Activated CD8-positive, alpha-beta memory T cell treated with anti-CD3 and anti-CD28 coated beads, Interleukin-2, amount 50 U/mL, for 4 hours (primary cell): ENCODE measurements around the gene TAS2R42.

Source experiments
- DNase-seq: peaks from one replicate; pipeline ENCODE4 v3.0.0-alpha.2; 2020

The TAS2R42 gene

DNA sequence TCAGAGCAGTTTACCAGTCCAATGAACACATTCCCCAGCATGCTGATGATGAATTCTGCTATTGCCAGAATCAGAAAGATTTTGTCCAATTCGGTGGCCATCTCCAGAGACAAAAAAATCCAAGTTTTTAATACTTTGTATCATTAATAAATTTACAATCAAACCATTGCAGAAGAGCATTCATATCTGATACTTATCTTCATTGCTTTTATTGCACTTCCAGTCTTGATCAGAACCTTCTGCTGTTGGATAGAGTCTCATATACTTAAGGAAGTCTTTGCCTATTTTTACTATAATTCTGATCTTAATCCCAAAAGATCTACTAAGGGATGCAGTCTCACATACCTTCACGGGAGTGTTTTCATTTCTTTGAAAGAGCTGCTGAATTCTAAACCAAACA is at the start of gene TAS2R42:
TAS2R42 (minus strand) TSS at position 101 of the 400 bp plus-strand sequence; CDS start at position 101, 0 bp downstream.
- DNase-seq = no peak

- DNase-seq = no peak
Observed at GRCh38 chr12:11233532-11233931, 46.8 kb upstream of the TAS2R42 start.

- DNase-seq = no peak
Observed at GRCh38 chr12:11228296-11228879, 41.7 kb upstream of the TAS2R42 start.

- no peak for DNase-seq
Observed at GRCh38 chr12:11227373-11227772, 40.6 kb upstream of the TAS2R42 start.

GRCh38 chr12:11209113-11209512 is 22.4 kb upstream of the TAS2R42 start:
- no peak for DNase-seq

DNA sequence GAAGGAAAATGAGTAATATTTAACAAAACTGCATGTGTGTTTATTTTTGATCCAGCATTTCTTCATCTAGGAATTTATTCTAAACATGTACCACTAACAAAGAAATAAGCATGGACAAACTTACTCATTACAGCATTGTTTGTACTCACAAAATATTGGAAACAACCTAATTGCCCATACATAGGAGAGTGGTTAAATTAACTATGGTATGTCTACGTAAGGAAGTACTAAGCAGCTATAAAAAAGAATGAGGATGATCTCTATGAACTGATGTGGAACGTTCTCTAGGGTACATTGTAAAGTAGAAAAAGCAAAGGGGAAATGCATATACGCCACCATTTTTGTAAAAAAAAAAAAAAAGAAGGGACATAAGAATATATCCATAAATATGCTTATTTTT is 17.4 kb upstream of the TAS2R42 start:
- no peak for DNase-seq

- no peak for DNase-seq
Observed at GRCh38 chr12:11202811-11203210, 16.1 kb upstream of the TAS2R42 start.

GRCh38 chr12:11183011-11183410 is 3.7 kb downstream of the TAS2R42 start:
- no peak for DNase-seq

GRCh38 chr12:11182529-11182928 is 4.2 kb downstream of the TAS2R42 start:
- no peak for DNase-seq

DNA sequence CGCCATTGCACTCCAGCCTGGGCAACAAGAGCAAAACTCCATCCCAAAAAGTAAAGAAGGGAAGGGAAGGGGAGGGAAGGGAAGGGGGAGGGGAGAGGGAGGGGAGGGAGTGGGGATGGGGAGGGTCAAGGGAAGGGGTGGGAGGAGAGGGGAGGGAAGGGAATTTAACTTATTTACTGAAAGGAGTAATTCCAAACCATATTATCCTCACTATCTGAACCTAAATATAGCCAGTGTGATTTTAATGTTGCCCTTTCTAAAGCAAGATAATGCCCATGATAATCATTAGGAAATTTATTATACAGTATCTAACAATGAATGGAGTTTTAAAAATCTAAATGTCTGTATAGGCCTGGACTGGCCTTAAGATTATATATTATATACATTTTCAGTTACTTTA is 8.5 kb downstream of the TAS2R42 start:
- DNase-seq = no peak

GRCh38 chr12:11174022-11174421 is 12.7 kb downstream of the TAS2R42 start:
- DNase-seq = no peak

- no peak for DNase-seq
Observed at GRCh38 chr12:11171969-11172675, 14.6 kb downstream of the TAS2R42 start.

- peak; percentile 88 for DNase-seq
Observed at GRCh38 chr12:11171145-11171968, 15.4 kb downstream of the TAS2R42 start, which contains the start of gene SMIM10L1. Gene SMIM10L1 (plus strand): TSS chr12:11171194. CDS start chr12:11171357, 163 bp downstream.

GRCh38 chr12:11170810-11171144 is 16.0 kb downstream of the TAS2R42 start:
- DNase-seq = no peak

DNA sequence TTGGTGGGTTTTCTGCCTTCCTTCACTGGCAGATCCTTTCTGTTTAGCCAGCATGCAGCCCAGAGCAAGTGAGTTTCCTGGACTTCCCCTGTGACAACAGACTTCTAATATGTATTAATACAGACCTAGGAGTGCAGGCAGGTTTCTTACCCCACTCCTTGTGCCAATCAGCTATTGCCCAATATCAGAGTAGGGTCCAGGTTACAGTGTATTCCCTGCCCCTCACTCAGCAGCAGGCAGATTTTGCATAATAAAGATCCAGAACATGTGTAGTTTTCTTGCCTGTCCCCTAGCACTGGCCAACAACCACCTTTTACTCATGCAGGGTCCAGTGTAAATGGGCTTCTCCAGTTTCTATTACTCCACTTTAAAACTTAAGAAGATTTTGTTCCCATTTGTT is 20.4 kb downstream of the TAS2R42 start:
- DNase-seq = no peak

DNA sequence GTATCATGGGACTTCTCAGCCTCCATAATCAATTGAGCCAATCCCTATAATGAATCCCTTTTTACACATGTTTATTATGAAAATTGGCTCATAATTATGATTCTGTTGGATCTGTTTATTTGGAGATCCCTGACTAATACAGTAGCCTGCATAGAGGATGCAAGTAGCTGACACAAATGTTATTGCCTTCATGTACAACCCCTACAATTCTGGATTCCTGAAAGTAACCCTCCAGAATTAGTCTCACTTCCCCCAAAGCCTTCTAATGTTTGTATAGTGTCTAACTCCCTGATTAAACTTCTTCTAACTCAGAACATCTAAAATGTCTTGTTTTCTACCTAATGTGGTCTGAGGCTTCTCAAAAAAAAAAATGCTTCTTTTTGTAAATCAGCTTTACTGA is 22.4 kb downstream of the TAS2R42 start:
- no peak for DNase-seq

DNA sequence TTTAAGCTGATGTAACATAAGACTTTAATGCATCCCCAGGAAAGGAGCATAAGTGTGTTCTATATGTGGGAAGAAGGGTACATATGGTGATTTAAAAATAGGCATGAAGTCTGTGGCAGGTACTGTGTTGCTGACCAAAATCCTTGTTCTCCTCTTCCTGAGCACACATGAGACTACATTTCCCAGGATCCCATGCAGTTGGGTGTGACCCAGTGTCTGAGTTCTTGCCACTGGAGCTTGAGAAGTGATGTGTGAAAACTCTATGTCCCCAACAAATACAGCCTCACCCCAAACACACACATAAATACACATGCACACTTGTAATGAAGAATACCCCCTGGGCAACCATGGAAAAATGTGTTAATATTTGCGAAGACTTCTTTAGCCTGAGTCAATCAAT is 24.2 kb downstream of the TAS2R42 start:
- no peak for DNase-seq

DNA sequence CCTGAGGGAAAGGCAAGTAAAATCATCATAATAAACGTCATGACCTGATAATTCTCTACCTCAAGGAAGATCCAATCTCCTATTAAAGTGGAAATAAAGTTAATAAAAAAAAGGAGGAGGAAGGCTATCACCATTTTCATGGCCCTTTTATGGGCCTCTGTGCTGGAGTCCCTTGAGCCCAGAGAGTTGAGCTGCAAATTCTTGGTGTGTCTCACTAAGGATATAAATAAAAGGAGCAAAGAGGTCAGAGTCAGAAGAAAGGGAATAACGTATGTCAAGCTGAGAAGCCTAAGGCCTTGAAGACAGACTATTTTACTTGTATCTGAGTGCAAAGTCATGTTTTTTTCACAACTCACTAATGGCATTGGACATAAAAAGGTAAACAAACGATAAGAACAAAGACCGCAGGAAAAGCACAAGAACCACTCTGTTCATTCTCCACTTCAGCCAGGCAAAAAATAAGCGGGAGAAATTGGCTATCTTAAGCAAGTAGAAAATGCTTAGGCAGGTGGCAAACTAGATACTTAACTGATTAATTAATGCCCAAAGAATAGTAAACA is 27.8 kb downstream of the TAS2R42 start:
- DNase-seq = no peak

GRCh38 chr12:11154400-11154925 is 32.3 kb downstream of the TAS2R42 start:
- no peak for DNase-seq

DNA sequence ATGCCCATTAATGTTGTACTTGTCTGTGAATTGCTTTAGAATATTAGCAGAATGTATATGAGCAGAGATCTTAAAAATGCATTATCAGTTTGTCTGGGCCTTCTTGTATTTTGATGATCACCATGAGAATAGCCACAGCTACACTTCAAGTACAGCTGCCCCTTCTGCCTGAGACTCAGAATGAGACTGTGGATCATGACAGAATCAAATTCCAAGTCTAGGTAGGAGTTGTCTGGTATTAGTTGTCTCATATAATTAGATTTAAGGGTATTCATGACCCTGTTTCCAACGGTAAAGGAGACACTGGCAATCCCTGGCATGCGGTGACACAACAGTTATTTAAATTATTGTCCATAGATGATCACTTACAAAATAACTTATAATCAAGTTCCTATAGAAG is 34.0 kb downstream of the TAS2R42 start:
- no peak for DNase-seq

GRCh38 chr12:11150832-11151231 is 35.9 kb downstream of the TAS2R42 start:
- DNase-seq = no peak

DNA sequence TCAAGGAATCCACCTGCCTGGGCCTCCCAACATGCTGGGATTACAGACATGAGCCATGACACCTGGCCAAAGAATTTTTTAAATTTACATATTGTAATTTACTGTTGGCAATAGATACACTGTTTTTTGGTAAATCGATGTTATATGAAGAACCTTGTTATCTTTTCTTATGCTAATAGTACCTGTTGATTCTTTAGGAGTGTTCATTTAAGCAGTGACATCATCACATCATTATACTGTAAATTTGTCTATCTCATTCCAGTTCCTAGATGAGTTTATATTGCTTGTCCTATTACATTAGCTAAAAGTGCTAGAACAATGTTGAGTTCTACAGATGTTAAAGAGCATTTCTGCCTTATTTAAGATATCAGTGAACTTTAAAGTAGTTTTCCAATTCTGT is 39.3 kb downstream of the TAS2R42 start:
- DNase-seq = no peak

GRCh38 chr12:11144297-11144696 is 42.4 kb downstream of the TAS2R42 start:
- no peak for DNase-seq
